Sigmoid colon (tissue), 4 donors: Measurements from ENCODE around the gene CDK14.

ENCODE experiments used
- EP300 ChIP-seq, 4 donors: sonication (generic); formaldehyde crosslinking; IDR thresholded peaks; one replicate each; pipeline ENCODE4 v1.6.1; 2017; ENCODE audit warnings: antibody characterized with exemption in 4 of 4
- POLR2A ChIP-seq, 2 donors: fragments of 450-650 bp; IDR thresholded peaks; one replicate each; pipeline ENCODE4 v1.6.1; 2016; ENCODE audit warnings: antibody characterized with exemption in 2 of 2, mild to moderate bottlenecking in 2 of 2, moderate library complexity in 2 of 2
- TF ChIP-seq, protein P1 (sequence below), 4 experiments: fragments of 450-650 bp in 3 of 4; fragments of 200-600 bp in 1 of 4; IDR thresholded peaks; one replicate each; pipeline ENCODE4 v1.5.1; 2016 to 2019; ENCODE audit warnings: antibody characterized with exemption in 4 of 4, mild to moderate bottlenecking in 3 of 4, moderate library complexity in 2 of 4

- TF ChIP-seq EP300 (IDR thresholded peaks at IDR 0.05) (no peak), POLR2A (IDR thresholded peaks at IDR 0.05) (no peak)
- TF ChIP-seq, protein P1, sequence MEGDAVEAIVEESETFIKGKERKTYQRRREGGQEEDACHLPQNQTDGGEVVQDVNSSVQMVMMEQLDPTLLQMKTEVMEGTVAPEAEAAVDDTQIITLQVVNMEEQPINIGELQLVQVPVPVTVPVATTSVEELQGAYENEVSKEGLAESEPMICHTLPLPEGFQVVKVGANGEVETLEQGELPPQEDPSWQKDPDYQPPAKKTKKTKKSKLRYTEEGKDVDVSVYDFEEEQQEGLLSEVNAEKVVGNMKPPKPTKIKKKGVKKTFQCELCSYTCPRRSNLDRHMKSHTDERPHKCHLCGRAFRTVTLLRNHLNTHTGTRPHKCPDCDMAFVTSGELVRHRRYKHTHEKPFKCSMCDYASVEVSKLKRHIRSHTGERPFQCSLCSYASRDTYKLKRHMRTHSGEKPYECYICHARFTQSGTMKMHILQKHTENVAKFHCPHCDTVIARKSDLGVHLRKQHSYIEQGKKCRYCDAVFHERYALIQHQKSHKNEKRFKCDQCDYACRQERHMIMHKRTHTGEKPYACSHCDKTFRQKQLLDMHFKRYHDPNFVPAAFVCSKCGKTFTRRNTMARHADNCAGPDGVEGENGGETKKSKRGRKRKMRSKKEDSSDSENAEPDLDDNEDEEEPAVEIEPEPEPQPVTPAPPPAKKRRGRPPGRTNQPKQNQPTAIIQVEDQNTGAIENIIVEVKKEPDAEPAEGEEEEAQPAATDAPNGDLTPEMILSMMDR (IDR thresholded peaks at IDR 0.05) = no peak
Observed at GRCh38 chr7:90958647-90959046, 362.5 kb downstream of the CDK14 start.
